DND-41 (cell line): Measurements from ENCODE around the gene CTSD.

ENCODE experiments used
- ATAC-seq: fragments of 200-7000 bp; cut with Tn5 transposase; 3 replicates; pipeline ENCODE4 v1.9.1; 2021; ENCODE audit warnings: low read depth; ENCODE audit not compliant: insufficient read depth
- DNase-seq: peaks from one replicate; pipeline ENCODE4 v3.0.0-alpha.2; 2020
- H2AFZ ChIP-seq: 2 replicates; pipeline ENCODE4 v1.6.0; 2012; ENCODE audit warnings: low read depth, low read length
- H3K27ac ChIP-seq: 2 replicates; pipeline ENCODE4 v1.5.1; 2012; ENCODE audit warnings: low read length, inconsistent platforms
- H3K27me3 ChIP-seq: fragments of 200-600 bp; sonication (generic); 2 replicates; pipeline ENCODE4 v1.6.0; 2012; ENCODE audit warnings: low read length, mild to moderate bottlenecking, inconsistent platforms; ENCODE audit not compliant: insufficient read depth, poor library complexity
- H3K36me3 ChIP-seq: 2 replicates; pipeline ENCODE4 v1.5.1; 2012; ENCODE audit warnings: low read length, inconsistent platforms; ENCODE audit not compliant: insufficient read depth
- H3K4me1 ChIP-seq: 2 replicates; pipeline ENCODE4 v1.5.1; 2012; ENCODE audit warnings: mild to moderate bottlenecking, low read length; ENCODE audit not compliant: insufficient read depth
- H3K4me2 ChIP-seq: 2 replicates; pipeline ENCODE4 v1.6.0; 2012; ENCODE audit warnings: mild to moderate bottlenecking, moderate library complexity, low read length, inconsistent platforms; ENCODE audit not compliant: insufficient read depth
- H3K4me3 ChIP-seq, 2 experiments: fragments of 200-600 bp in 1 of 2; shearing (Covaris generic) in 1 of 2; 2 replicates each; pipeline ENCODE4 v1.5.1; 2012 to 2016; ENCODE audit warnings: inconsistent platforms in 2 of 2, low read length in 2 of 2, mild to moderate bottlenecking in 2 of 2, low read depth in 1 of 2, moderate library complexity in 1 of 2
- H3K79me2 ChIP-seq: 2 replicates; pipeline ENCODE4 v1.6.0; 2012; ENCODE audit warnings: low read length, inconsistent platforms; ENCODE audit not compliant: insufficient read depth
- H3K9ac ChIP-seq: 2 replicates; pipeline ENCODE4 v1.6.0; 2012; ENCODE audit warnings: low read depth, mild to moderate bottlenecking, inconsistent platforms, low read length, moderate library complexity
- H3K9me3 ChIP-seq: 2 replicates; pipeline ENCODE4 v1.5.1; 2012; ENCODE audit warnings: low read length, moderate library complexity, mild to moderate bottlenecking, inconsistent platforms; ENCODE audit not compliant: insufficient read depth, severe bottlenecking
- H4K20me1 ChIP-seq: 2 replicates; pipeline ENCODE4 v1.6.0; 2012; ENCODE audit warnings: low read length; ENCODE audit not compliant: insufficient read depth
- EZH2 ChIP-seq: IDR thresholded peaks from 3 replicates; pipeline ENCODE4 v1.6.1; 2012; ENCODE audit warnings: borderline replicate concordance, low read depth, mild to moderate bottlenecking, moderate library complexity, low read length, inconsistent platforms; ENCODE audit not compliant: severe bottlenecking
- TF ChIP-seq, protein P1 (sequence below): IDR thresholded peaks from 2 replicates; pipeline ENCODE4 v1.5.1; 2012; ENCODE audit warnings: borderline replicate concordance, low read length, moderate library complexity, mild to moderate bottlenecking; ENCODE audit not compliant: poor library complexity, severe bottlenecking; ENCODE audit errors: extremely low read depth

Gene CTSD

GRCh38 chr11:1779034-1779805, 15.5 kb upstream of the CTSD start:
- no peaks in the 10 kb centered on the region for H3K9me3 ChIP-seq
- TF ChIP-seq, protein P1, sequence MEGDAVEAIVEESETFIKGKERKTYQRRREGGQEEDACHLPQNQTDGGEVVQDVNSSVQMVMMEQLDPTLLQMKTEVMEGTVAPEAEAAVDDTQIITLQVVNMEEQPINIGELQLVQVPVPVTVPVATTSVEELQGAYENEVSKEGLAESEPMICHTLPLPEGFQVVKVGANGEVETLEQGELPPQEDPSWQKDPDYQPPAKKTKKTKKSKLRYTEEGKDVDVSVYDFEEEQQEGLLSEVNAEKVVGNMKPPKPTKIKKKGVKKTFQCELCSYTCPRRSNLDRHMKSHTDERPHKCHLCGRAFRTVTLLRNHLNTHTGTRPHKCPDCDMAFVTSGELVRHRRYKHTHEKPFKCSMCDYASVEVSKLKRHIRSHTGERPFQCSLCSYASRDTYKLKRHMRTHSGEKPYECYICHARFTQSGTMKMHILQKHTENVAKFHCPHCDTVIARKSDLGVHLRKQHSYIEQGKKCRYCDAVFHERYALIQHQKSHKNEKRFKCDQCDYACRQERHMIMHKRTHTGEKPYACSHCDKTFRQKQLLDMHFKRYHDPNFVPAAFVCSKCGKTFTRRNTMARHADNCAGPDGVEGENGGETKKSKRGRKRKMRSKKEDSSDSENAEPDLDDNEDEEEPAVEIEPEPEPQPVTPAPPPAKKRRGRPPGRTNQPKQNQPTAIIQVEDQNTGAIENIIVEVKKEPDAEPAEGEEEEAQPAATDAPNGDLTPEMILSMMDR, result no peak
- no peak for TF ChIP-seq EZH2
- no peak overlapping the region for H3K27ac ChIP-seq
- no peak overlapping the region for H3K9ac ChIP-seq
- H3K4me3 ChIP-seq, result no peak overlapping the region
- H2AFZ ChIP-seq, result no peak overlapping the region
- no peak for ATAC-seq
- no peaks in the 10 kb centered on the region for H3K4me1 ChIP-seq
- H3K4me2 ChIP-seq, result no peak overlapping the region
- no peaks in the 10 kb centered on the region for H3K36me3 ChIP-seq
- H3K27me3 ChIP-seq, result no peaks in the 10 kb centered on the region
- H4K20me1 ChIP-seq, result no peaks in the 10 kb centered on the region
- no peak for DNase-seq
- H3K79me2 ChIP-seq, result no peaks in the 10 kb centered on the region

GRCh38 chr11:1778141-1778911, 14.6 kb upstream of the CTSD start:
- TF ChIP-seq, protein P1, result no peak
- no peak for TF ChIP-seq EZH2

DNA sequence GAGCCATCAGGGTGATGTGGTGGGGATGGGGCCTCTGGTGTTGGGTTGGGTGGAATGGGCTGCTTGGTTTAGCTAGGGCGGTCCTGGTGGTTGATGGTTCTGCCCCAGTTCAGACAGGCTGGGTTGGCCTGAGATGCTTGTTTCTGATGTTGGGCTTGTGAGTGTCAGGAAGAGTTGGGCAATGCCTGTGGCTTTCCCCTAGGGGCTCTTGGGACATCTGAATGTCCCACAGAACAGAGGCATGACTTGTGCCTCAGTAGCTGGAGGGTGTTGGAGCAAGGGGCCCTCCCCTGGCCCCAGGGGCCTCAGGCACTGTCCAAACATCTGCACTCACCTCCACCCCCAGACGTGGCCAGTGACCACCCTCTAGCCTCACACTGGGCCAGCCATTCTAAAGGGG, 14.0 kb upstream of the CTSD start:
- H3K27ac ChIP-seq, result no peak overlapping the region

More at GRCh38 chr11:1778141-1778911, 14.6 kb upstream of the CTSD start:
- Histone ChIP-seq H2AFZ (no peak overlapping the region), H3K36me3 (no peaks in the 10 kb centered on the region), H4K20me1 (no peaks in the 10 kb centered on the region), H3K9ac (no peak overlapping the region), H3K4me1 (peaks cover under 1% of the 10 kb centered on the region; the same call in 1 of the 2 replicates), H3K9me3 (no peaks in the 10 kb centered on the region), H3K27me3 (no peaks in the 10 kb centered on the region), H3K79me2 (no peaks in the 10 kb centered on the region), H3K4me3 (no peak overlapping the region), H3K4me2 (no peak overlapping the region), H3K27ac (no peak overlapping the region)
- DNase-seq (no peak), ATAC-seq (no peak)

More for the DNA sequence above, 14.0 kb upstream of the CTSD start:
- H3K4me3 ChIP-seq, result no peak overlapping the region
- no peak overlapping the region for H3K9ac ChIP-seq
- H3K79me2 ChIP-seq, result no peaks in the 10 kb centered on the region
- peaks cover 5% of the 10 kb centered on the region for H3K4me1 ChIP-seq
- no peak overlapping the region for H2AFZ ChIP-seq
- TF ChIP-seq, protein P1, result no peak
- TF ChIP-seq EZH2, result no peak
- ATAC-seq (no peak), DNase-seq (no peak)
- no peaks in the 10 kb centered on the region for H4K20me1 ChIP-seq
- no peak overlapping the region for H3K4me2 ChIP-seq
- H3K27me3 ChIP-seq, result no peaks in the 10 kb centered on the region
- H3K9me3 ChIP-seq, result no peaks in the 10 kb centered on the region
- no peaks in the 10 kb centered on the region for H3K36me3 ChIP-seq
